Measurements from ENCODE around the gene SLC35F4.

- TF ChIP-seq POLR2A (IDR thresholded peaks at IDR 0.05): no peak
- no peak for TF ChIP-seq CTCF (IDR thresholded peaks at IDR 0.05)
These were observed 318.8 kb downstream of the SLC35F4 start for GRCh38 chr14:57547131-57547530.

Measured in thyroid gland (tissue), 4 donors.